Large intestine (tissue), 3 donors: ENCODE measurements around the gene SH2D6. TPM values are rescaled to one million over a fixed set of nuclear protein-coding genes. Genes with fewer than 3 reads are reported as not detected.
"Not testable (repeated sequence)": the region's sequence is repeated elsewhere in the genome, so short reads cannot be mapped to it uniquely, and the experiment has no call there.

Experiments
- DNase-seq, 2 donors: peaks; one replicate each; pipeline versions ENCODE4 v3.0.0 to v3.0.0-alpha.2; 2013
- H3K27ac ChIP-seq: one replicate; pipeline ENCODE4 v1.5.1; 2013; ENCODE audit warnings: low read length
- H3K27me3 ChIP-seq: 2 replicates; pipeline ENCODE4 v1.6.1; 2013; ENCODE audit warnings: low read length; ENCODE audit not compliant: control insufficient read depth, insufficient read depth
- H3K36me3 ChIP-seq: 2 replicates; pipeline ENCODE4 v1.6.1; 2013; ENCODE audit warnings: low read length; ENCODE audit not compliant: control insufficient read depth, insufficient read depth
- H3K4me1 ChIP-seq: one replicate; pipeline ENCODE4 v1.6.1; 2013; ENCODE audit warnings: low read length; ENCODE audit not compliant: control insufficient read depth, insufficient read depth
- H3K4me3 ChIP-seq: one replicate; pipeline ENCODE4 v1.5.1; 2013; ENCODE audit warnings: low read length
- H3K9me3 ChIP-seq: one replicate; pipeline ENCODE4 v1.6.1; 2013; ENCODE audit warnings: mild to moderate bottlenecking, low read depth, low read length, moderate library complexity; ENCODE audit not compliant: control insufficient read depth
- WGBS: methylation state at CpG from one replicate; pipeline ENCODE4 v1.1.5; 2013; ENCODE audit warnings: low lambda C conversion rate; ENCODE audit not compliant: insufficient coverage; 5-methylcytosine and 5-hydroxymethylcytosine counted together
- polyA plus RNA-seq: library from polyadenylated mRNA; unstranded; fragments of 120-200 nt; gene quantifications from one replicate; pipeline ENCODE4 v1.2.1, GENCODE V29; 2013

Gene SH2D6
- polyA plus RNA-seq, 1 donor, result 3.8 TPM

DNA sequence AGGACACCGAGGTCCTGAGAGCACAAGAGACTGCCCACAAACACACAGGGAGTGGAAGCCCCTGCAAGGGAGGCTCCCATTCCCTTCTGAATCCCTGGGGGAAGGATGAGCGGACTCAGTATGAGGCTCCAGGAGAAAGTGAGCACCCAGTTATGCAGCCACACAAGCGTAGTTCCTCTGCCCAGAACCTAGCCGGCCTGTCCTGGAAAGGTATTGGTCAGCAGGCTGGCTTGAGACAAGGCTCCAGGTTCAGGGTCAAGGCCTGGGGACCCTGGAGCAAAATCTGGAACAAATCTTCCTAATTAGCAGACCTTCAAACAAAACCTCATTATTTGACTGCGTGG lies 7.1 kb upstream of the SH2D6 start:
- H3K27me3 ChIP-seq, result no peaks in the 10 kb centered on the region
- H3K4me1 ChIP-seq, result peaks cover 31% of the 10 kb centered on the region
- no peaks in the 10 kb centered on the region for H3K9me3 ChIP-seq
- no CpG with 5 or more reads among the region's 5 CpGs for WGBS
- no peak overlapping the region for H3K4me3 ChIP-seq
- no peaks in the 10 kb centered on the region for H3K36me3 ChIP-seq
- DNase-seq, result no peak
- H3K27ac ChIP-seq, result peak overlapping the region; percentile 28

DNA sequence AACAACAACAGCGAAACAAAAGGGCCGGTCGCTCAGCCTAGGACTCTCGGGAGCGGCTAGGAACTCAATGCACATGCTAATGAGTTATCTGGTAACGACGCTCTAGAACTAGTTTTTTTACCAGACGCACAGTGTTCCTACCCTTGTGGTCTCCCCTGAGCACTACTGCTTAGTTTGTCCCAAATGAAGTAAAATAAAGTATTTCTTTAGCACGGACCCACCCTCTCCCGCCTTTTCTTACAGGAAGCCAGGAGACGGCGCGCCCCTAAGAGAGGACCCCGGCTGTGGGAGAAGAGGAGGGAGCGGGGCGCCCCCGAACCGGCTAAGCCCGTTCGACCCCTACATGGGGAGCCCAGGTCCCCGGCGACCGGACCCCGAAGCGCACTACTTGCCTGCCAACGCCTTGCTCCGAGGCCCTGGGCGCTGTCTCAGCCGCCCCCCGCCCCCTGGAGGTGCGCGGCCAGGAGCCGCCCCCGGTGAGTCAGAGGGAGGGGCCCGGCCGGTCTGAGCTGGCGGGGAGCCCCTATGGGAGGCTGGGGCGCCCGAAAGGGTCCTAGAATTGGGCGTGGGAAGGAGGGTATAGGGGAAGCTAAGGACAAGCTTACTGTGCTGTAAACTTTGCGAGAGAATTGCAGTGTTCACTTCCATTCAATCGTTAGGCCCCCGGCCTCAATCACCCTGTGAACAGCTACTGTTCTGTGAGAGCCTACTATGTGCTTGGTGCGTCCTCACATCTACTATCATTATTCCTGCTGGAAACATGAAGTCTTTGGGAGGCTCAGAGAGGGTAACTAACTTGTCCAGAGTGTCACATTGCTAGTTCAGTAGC lies 4.7 kb upstream of the SH2D6 start:
- WGBS, result no CpG with 5 or more reads among the region's 44 CpGs
- peaks cover 3% of the 10 kb centered on the region for H3K9me3 ChIP-seq
- DNase-seq, result peak; percentile 75 to 85
- peak overlapping the region; percentile 66 for H3K4me3 ChIP-seq
- no peaks in the 10 kb centered on the region for H3K36me3 ChIP-seq
- peaks cover 35% of the 10 kb centered on the region for H3K4me1 ChIP-seq
- H3K27me3 ChIP-seq, result no peaks in the 10 kb centered on the region
- peak overlapping the region; percentile 80 for H3K27ac ChIP-seq

DNA sequence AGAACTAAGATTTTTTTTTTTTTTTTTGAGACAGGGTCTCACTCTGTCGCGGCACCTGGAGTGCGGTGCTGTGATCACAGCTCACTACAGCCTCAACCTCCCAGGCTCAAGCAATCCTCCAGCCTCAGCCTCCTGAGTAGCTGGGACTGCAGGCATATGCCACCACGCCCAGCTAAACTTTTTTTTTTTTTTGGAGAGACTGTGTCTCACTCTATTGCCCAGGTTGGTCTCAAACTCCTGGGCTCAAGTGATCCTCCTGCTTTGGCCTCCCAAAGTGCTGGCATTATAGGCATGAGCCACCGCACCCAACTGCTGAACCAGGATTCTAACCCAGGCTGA lies 4.1 kb upstream of the SH2D6 start:
- H3K4me1 ChIP-seq, result peaks cover 39% of the 10 kb centered on the region
- DNase-seq, H3K9me3 ChIP-seq, H3K4me3 ChIP-seq, H3K36me3 ChIP-seq, H3K27me3 ChIP-seq: not testable (repeated sequence)
- no CpG with 5 or more reads among the region's 5 CpGs for WGBS
- peak overlapping the region; percentile 80 for H3K27ac ChIP-seq

DNA sequence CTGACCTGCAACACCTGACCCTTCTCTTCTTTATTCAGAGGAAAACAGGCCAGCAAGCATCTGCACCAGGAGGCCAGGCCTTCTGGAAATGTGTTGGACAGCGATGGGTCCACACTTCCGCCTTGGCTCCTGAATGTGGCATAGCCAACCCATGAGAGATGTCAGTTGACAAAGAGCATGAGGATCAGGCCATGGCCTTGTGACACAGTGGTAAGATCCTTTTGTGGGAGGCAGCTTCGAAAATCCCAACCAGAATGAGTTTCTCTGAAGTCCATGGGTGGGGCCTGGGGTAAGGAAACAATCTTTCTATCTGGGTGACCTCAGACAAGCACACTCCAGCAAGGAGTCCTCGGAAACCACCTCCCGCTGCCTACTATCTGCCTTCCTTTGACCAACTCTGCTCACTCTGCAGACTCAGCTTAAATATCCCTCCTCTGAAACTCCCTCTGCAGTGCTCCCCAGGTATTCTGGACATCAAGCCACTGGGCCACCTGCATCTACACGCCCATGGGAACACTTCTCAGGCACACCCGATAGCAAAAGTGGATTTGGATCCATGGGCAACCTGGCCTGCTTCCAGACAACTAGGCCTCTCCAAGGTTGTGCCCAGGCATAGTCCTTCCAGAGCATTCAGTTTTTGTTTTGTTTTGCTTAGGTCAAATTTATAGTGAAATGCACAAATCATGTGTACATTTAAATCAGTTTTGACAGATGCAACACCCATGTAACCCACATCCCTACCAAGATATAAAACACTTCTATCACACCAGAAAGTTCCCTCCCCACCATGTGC lies 3.6 kb upstream of the SH2D6 start:
- Histone ChIP-seq H3K4me3 (no peak overlapping the region), H3K27ac (peak overlapping the region; percentile 23), H3K36me3 (no peaks in the 10 kb centered on the region), H3K9me3 (peaks cover 3% of the 10 kb centered on the region), H3K4me1 (peaks cover 39% of the 10 kb centered on the region), H3K27me3 (no peaks in the 10 kb centered on the region)
- WGBS, result no CpG with 5 or more reads among the region's 7 CpGs
- peak in 1 of 2 donors; percentile 57 for DNase-seq

DNA sequence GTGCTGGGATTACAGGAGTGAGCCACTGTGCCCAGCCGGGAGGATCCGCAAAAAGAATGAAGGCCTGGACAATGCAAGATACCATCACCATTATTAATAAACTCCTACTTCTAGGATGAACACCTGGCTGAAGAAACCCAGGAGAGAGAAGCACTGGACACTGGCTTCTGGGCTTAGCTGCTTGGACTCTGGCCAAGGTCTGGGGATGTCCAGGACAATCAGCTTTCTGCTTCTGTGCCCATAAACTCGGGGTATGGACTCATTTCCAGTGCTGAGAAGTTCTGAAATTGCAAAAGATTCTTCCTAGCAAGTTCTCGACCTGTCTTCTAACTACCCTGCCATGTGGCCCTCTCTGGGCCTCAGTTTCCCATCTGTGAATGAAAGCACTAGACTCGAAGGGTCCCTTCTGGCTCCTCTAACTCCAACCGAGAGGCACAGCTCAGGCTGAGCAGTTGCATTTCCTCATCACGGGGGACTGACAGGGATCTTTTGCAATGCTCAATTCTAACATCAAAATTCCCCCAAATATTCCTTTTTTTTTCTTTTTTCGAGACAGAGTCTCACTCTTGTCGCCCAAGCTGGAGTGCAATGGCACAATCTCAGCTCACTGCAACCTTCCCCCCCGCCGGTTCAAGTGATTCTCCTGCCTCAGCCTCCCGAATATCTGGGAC lies 2.4 kb upstream of the SH2D6 start:
- Histone ChIP-seq H3K27me3 (no peaks in the 10 kb centered on the region), H3K27ac (no peak overlapping the region), H3K9me3 (peaks cover 3% of the 10 kb centered on the region), H3K4me1 (peaks cover 37% of the 10 kb centered on the region), H3K36me3 (no peaks in the 10 kb centered on the region), H3K4me3 (no peak overlapping the region)
- no CpG with 5 or more reads among the region's 12 CpGs for WGBS
- no peak for DNase-seq

DNA sequence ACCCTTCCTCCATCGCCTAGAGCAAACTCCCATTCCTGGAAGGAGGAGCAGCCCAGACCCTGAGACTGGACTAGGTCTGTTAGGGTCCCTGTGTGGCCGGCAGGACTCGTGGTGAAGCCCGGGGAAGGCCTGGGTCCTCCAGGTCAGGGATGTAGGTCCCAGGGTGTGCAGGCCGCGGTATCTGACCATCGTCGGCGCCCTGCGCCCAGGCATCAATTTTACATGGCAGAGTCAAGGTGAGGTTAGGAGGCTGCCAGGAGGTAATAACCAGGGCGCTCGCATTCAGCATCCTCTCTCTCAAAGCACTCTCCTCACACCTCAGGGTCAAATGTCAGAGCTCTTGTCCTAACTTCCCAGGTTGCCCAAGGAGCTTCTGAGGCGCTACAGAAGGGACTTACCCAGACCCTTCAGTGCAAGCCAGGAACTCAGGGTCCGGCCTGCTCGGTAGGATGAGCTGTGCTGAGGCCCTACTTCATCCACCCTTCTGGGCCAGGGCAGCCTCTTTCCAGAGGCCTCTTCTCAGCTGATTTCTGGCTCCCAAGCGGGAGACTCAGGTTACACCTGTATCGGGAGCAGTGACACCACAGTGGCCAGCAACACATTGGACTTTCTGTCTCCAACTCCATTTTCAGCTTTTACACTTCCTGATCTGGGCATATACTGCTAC lies 628 bp downstream of the SH2D6 start:
- DNase-seq, result peak in 1 of 2 donors; percentile 67
- peaks cover 38% of the 10 kb centered on the region for H3K4me1 ChIP-seq
- peaks cover 3% of the 10 kb centered on the region for H3K9me3 ChIP-seq
- no CpG with 5 or more reads among the region's 17 CpGs for WGBS
- no peaks in the 10 kb centered on the region for H3K27me3 ChIP-seq
- H3K27ac ChIP-seq, result peak overlapping the region; percentile 76
- no peaks in the 10 kb centered on the region for H3K36me3 ChIP-seq
- H3K4me3 ChIP-seq, result peak overlapping the region; percentile 77

DNA sequence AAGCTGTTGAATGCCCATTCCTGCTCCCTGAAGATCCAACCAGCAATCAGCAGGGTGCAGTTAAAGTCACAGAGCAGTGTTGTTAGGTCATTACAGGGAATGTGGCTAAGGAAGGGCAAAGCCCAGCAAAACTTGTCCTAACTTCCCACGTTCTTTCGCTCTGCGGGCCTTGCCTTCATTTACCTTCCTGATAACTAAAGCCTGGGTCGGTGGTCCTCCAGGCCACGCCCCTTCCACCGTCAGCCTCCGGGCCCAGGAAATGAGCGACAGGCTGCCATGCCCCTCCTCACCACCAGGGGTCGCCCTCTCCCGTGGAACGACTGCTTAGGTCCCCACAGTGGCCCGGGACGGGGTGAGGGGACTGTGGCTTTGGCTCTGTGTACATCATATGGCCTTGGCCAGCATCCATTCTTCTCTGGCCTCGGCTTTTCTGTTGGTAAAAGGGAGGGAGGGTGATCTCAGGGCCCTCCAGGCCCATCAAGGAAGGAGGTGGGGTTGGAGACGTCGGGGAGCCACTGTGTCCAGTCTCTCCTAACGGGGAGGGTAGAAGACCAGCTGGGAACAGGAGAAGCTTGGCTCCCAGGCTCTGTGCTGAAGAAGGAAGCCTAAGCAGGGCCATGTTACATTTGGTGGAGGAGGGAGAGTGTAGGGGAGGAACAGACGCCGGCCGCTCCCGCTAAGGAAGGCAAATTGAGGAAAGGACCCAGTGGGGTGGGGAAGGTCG lies 2.2 kb downstream of the SH2D6 start:
- Histone ChIP-seq H3K36me3 (no peaks in the 10 kb centered on the region), H3K4me3 (no peak overlapping the region), H3K27me3 (no peaks in the 10 kb centered on the region), H3K9me3 (peaks cover 3% of the 10 kb centered on the region), H3K27ac (peak overlapping the region; percentile 76), H3K4me1 (peaks cover 36% of the 10 kb centered on the region)
- peak; percentile 82 to 85 for DNase-seq
- 100% methylated on average over 1 of the region's 22 CpGs for WGBS

DNA sequence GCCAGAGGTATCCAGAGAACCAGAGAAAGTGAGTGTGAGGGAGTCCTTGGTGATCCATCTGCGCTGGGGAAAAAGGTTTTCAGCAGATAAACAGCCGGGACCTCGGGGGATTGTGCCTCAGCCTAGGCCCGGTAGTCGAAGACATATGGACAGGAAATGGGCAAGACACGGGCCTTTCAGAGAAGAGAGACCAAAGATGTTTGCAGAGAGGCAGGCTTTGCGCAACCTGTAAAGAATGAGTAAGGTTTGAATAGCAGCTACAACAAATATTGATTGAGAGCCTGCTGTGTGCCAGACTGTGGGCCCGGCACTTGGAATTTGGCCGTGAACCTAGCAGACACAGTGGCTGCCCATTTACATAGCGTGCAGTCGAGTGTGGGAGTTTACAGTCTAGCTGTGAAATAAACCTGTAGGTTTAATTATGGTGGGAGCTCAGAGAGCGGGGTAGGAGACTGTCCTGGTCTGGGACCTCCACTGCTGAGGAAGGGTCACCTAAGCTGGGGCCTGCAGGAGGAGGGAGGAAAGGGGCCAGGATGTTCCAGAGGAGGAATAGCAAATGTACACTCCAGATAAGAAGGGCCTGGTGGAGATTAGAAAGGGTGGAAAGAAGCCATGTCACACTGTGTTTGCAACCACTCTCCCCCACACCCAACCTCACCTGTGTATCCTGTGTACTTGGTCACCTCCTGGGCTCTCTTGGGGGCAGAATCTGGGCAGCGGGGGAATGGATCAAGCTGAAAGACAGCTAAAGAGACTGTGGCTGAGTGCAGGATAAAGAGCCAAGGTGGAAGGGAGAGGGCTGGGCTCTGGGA lies 3.0 kb downstream of the SH2D6 start:
- Histone ChIP-seq H3K27ac (peak overlapping the region; percentile 55), H3K4me3 (no peak overlapping the region), H3K27me3 (no peaks in the 10 kb centered on the region), H3K36me3 (no peaks in the 10 kb centered on the region), H3K4me1 (peaks cover 36% of the 10 kb centered on the region), H3K9me3 (peaks cover 3% of the 10 kb centered on the region)
- 29% methylated on average over 4 of the region's 13 CpGs for WGBS
- DNase-seq, result peak in 1 of 2 donors; percentile 74

DNA sequence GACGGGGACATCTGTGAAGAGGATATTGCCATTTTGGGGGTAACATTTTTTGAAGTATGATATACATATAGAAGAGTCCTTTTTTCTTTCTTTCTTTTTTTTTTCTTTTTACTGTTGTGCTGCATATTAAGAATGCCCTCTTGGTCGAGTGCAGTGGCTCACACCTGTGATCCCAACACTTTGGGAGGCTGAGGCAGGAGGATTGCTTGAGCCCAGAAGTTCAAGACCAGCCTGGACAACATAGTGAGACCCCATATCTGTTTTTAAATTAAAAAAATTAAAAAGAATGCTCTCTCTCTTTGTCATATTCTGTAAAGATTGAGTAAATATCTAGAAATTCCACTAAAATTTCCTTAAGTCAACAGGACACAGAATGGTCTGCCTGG lies 3.6 kb downstream of the SH2D6 start:
- no peak for DNase-seq
- no peaks in the 10 kb centered on the region for H3K27me3 ChIP-seq
- WGBS, result no CpG with 5 or more reads among the region's 2 CpGs
- no peak overlapping the region for H3K4me3 ChIP-seq
- no peaks in the 10 kb centered on the region for H3K36me3 ChIP-seq
- H3K27ac ChIP-seq, result peak overlapping the region; percentile 55
- peaks cover 3% of the 10 kb centered on the region for H3K9me3 ChIP-seq
- H3K4me1 ChIP-seq, result peaks cover 36% of the 10 kb centered on the region
